ENCODE results near the gene SFT2D2.

Gene SFT2D2

DNA sequence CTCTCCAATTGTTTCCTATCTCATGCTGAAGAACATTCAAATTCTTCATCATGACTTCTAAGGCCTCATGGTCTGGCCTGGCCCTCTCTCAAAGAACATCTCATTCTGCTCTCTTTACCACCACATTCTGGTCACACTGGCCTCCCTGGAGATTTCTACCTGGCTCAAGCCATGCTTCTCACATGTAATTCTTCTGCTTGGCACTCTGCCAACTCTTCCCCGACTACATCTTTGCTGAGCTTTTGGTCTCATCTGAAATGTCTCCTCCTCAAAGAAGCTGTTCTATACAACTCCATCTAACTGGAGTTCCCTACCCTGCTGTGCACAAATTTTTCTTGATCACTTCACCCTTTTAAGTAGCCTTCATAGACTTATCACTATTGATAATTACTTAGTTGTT is 53.4 kb downstream of the SFT2D2 start:
- no peak overlapping the region for H3K4me3 ChIP-seq (ENCODE audit: low read depth, low read length)
- no peaks in the 10 kb centered on the region for H3K27me3 ChIP-seq (ENCODE audit: control insufficient read depth, insufficient read depth, low read length)
- H3K9ac ChIP-seq (ENCODE audit: low read depth, low read length), result no peak overlapping the region
- no peaks in the 10 kb centered on the region for H3K36me3 ChIP-seq (ENCODE audit: control insufficient read depth, insufficient read depth, low read length)
- H3K4me1 ChIP-seq (ENCODE audit: control insufficient read depth, insufficient read depth, low read length), result no peaks in the 10 kb centered on the region
- H3K9me3 ChIP-seq (ENCODE audit: control insufficient read depth, insufficient read depth, low read length), result no peaks in the 10 kb centered on the region

- H3K27me3 ChIP-seq (ENCODE audit: control insufficient read depth, insufficient read depth, low read length), result no peaks in the 10 kb centered on the region
- H3K4me3 ChIP-seq (ENCODE audit: low read depth, low read length), result no peak within 1 kb of the TSS
- no peak within 1 kb of the TSS for H3K9ac ChIP-seq (ENCODE audit: low read depth, low read length)
- H3K9me3 ChIP-seq (ENCODE audit: control insufficient read depth, insufficient read depth, low read length), result no peaks in the 10 kb centered on the region
- H3K36me3 ChIP-seq (ENCODE audit: control insufficient read depth, insufficient read depth, low read length), result no peaks in the 10 kb centered on the region
- H3K4me1 ChIP-seq (ENCODE audit: control insufficient read depth, insufficient read depth, low read length), result no peaks in the 10 kb centered on the region
These were observed 54.6 kb downstream of the SFT2D2 start, which contains the start of gene TBX19 for GRCh38 chr1:168280296-168280927. Gene TBX19 (plus strand): TSS chr1:168280877. CDS start chr1:168281091, 214 bp downstream.

GRCh38 chr1:168281603-168282325 is 56.0 kb downstream of the SFT2D2 start:
- peaks cover 3% of the 10 kb centered on the region for H3K4me1 ChIP-seq (ENCODE audit: control insufficient read depth, insufficient read depth, low read length)
- H3K36me3 ChIP-seq (ENCODE audit: control insufficient read depth, insufficient read depth, low read length), result no peaks in the 10 kb centered on the region
- H3K9ac ChIP-seq (ENCODE audit: low read depth, low read length), result no peak overlapping the region
- H3K27me3 ChIP-seq (ENCODE audit: control insufficient read depth, insufficient read depth, low read length), result no peaks in the 10 kb centered on the region
- no peaks in the 10 kb centered on the region for H3K9me3 ChIP-seq (ENCODE audit: control insufficient read depth, insufficient read depth, low read length)
- H3K4me3 ChIP-seq (ENCODE audit: low read depth, low read length), result no peak overlapping the region

- Histone ChIP-seq H3K9me3 (ENCODE audit: control insufficient read depth, insufficient read depth, low read length) (no peaks in the 10 kb centered on the region), H3K27me3 (ENCODE audit: control insufficient read depth, insufficient read depth, low read length) (no peaks in the 10 kb centered on the region), H3K9ac (ENCODE audit: low read depth, low read length) (no peak overlapping the region), H3K4me3 (ENCODE audit: low read depth, low read length) (no peak overlapping the region), H3K4me1 (ENCODE audit: control insufficient read depth, insufficient read depth, low read length) (peaks cover 3% of the 10 kb centered on the region), H3K36me3 (ENCODE audit: control insufficient read depth, insufficient read depth, low read length) (no peaks in the 10 kb centered on the region)
These were observed 59.7 kb downstream of the SFT2D2 start for GRCh38 chr1:168285521-168285790.

DNA sequence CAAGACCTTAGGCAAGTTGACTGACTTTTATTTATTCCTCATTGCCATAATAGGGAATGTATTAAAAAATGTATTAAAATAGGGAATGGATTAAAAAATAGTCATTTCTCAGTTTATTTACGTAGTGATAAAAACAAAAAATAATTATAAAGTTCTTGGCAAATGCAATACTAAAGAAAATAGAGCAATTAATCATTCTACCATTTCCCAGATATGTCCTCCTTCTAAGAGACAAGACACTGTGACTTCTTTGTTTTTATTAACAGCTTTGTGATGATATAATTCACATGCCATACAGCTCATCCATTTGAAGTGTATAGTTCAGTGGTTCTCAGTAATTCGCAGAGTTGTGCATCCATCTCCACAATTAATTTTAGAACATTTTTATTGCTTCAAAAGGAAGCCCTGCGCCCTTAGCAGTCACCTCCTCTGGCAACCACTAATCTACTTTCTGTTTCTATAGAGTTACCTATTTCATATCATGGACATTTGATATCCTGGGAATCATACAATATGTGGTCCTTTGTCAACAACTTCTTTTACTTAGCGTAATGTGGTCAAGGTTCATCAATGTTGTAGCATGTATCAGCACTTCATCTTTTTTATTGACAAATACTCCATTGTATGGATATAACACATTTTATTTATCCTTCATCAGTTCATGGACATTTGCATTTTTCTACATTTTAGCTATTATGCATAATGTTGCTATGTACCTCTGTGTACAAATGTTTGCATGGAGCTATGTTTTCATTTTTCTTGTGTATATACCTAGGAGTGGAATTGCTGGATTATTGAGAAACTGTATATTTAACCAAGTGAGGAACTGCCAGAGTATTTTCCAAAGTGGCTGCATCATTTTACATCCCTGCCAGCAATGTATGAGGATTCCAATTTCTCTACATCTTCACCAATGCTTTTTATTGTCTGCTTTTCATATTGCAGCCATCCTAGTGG is 60.4 kb downstream of the SFT2D2 start:
- Histone ChIP-seq H3K36me3 (ENCODE audit: control insufficient read depth, insufficient read depth, low read length) (no peaks in the 10 kb centered on the region), H3K4me1 (ENCODE audit: control insufficient read depth, insufficient read depth, low read length) (peaks cover 3% of the 10 kb centered on the region), H3K4me3 (ENCODE audit: low read depth, low read length) (no peak overlapping the region), H3K9me3 (ENCODE audit: control insufficient read depth, insufficient read depth, low read length) (no peaks in the 10 kb centered on the region), H3K27me3 (ENCODE audit: control insufficient read depth, insufficient read depth, low read length) (no peaks in the 10 kb centered on the region), H3K9ac (ENCODE audit: low read depth, low read length) (no peak overlapping the region)

GRCh38 chr1:168287237-168287664 is 61.4 kb downstream of the SFT2D2 start:
- H3K27me3 ChIP-seq (ENCODE audit: control insufficient read depth, insufficient read depth, low read length), result no peaks in the 10 kb centered on the region
- H3K4me3 ChIP-seq (ENCODE audit: low read depth, low read length), result no peak overlapping the region
- H3K9me3 ChIP-seq (ENCODE audit: control insufficient read depth, insufficient read depth, low read length), result no peaks in the 10 kb centered on the region
- H3K9ac ChIP-seq (ENCODE audit: low read depth, low read length), result no peak overlapping the region
- H3K36me3 ChIP-seq (ENCODE audit: control insufficient read depth, insufficient read depth, low read length), result no peaks in the 10 kb centered on the region
- peaks cover 3% of the 10 kb centered on the region for H3K4me1 ChIP-seq (ENCODE audit: control insufficient read depth, insufficient read depth, low read length)

DNA sequence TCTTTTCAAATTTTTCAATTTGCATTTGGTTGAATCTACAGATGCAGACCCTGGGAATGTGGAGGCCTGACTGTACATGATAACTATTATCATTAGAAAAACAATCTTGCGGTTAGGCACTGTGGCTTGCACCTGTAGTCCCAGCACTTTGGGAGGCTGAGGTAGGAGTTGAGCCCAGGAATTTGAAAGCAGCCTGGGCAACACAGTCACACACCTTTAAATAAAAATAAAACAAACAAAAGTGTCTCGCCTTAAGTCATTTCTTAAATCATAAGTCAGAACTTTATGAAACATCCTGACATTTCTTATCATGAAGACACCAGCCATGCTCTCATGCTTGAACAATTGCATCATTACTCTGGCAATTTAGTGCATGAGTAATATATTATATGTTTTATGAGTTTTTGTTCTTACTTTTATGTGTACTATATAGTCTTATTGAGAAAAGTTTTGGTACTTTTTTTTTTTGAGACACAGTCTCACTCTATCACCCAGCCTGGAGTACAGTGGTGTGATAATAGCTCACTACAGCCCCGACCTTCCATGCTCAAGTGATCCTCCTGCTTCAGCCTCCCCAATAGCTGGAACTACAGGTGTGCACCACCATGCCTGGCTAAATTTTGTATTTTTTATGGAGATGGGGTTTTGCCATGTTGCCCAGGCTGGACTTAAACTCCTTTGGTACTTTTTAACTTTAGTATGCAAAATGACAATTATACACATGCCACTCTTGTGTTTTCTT is 62.7 kb downstream of the SFT2D2 start:
- Histone ChIP-seq H3K36me3 (ENCODE audit: control insufficient read depth, insufficient read depth, low read length) (no peaks in the 10 kb centered on the region), H3K4me1 (ENCODE audit: control insufficient read depth, insufficient read depth, low read length) (peaks cover 3% of the 10 kb centered on the region), H3K27me3 (ENCODE audit: control insufficient read depth, insufficient read depth, low read length) (no peaks in the 10 kb centered on the region)

GRCh38 chr1:168291222-168291837 is 65.5 kb downstream of the SFT2D2 start:
- H3K4me3 ChIP-seq (ENCODE audit: low read depth, low read length), result no peak overlapping the region
- H3K27me3 ChIP-seq (ENCODE audit: control insufficient read depth, insufficient read depth, low read length), result no peaks in the 10 kb centered on the region
- H3K36me3 ChIP-seq (ENCODE audit: control insufficient read depth, insufficient read depth, low read length), result no peaks in the 10 kb centered on the region
- H3K4me1 ChIP-seq (ENCODE audit: control insufficient read depth, insufficient read depth, low read length), result no peaks in the 10 kb centered on the region
- no peaks in the 10 kb centered on the region for H3K9me3 ChIP-seq (ENCODE audit: control insufficient read depth, insufficient read depth, low read length)
- no peak overlapping the region for H3K9ac ChIP-seq (ENCODE audit: low read depth, low read length)

More for the DNA sequence above, 62.7 kb downstream of the SFT2D2 start:
- H3K9me3 ChIP-seq (ENCODE audit: control insufficient read depth, insufficient read depth, low read length), result no peaks in the 10 kb centered on the region
- no peak overlapping the region for H3K4me3 ChIP-seq (ENCODE audit: low read depth, low read length)
- no peak overlapping the region for H3K9ac ChIP-seq (ENCODE audit: low read depth, low read length)

DNA sequence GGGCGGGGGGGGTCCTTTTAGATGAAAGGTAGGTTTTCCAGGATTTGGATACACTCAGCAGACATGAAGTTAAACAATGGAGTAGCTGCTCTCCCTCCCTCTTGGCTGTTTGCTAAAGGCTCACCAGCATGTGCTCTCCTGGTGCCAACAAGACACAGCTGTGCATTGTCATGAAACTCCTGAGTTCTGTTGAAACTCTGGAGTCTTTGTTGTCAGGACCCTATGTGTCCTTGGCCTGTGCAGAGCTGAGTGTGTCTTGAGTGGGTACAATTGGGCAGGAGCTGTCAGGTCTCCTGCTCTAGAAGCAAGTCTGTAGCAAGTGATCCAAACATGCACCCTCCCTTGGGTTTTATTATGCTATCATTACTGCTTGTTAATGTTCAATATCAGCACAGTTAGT is 67.6 kb downstream of the SFT2D2 start:
- no peak overlapping the region for H3K4me3 ChIP-seq (ENCODE audit: low read depth, low read length)
- H3K36me3 ChIP-seq (ENCODE audit: control insufficient read depth, insufficient read depth, low read length), result no peaks in the 10 kb centered on the region
- no peaks in the 10 kb centered on the region for H3K4me1 ChIP-seq (ENCODE audit: control insufficient read depth, insufficient read depth, low read length)
- H3K9me3 ChIP-seq (ENCODE audit: control insufficient read depth, insufficient read depth, low read length), result no peaks in the 10 kb centered on the region
- H3K9ac ChIP-seq (ENCODE audit: low read depth, low read length), result no peak overlapping the region
- H3K27me3 ChIP-seq (ENCODE audit: control insufficient read depth, insufficient read depth, low read length), result no peaks in the 10 kb centered on the region

GRCh38 chr1:168295411-168296114 is 69.8 kb downstream of the SFT2D2 start:
- no peaks in the 10 kb centered on the region for H3K27me3 ChIP-seq (ENCODE audit: control insufficient read depth, insufficient read depth, low read length)
- H3K9ac ChIP-seq (ENCODE audit: low read depth, low read length), result no peak overlapping the region
- no peaks in the 10 kb centered on the region for H3K9me3 ChIP-seq (ENCODE audit: control insufficient read depth, insufficient read depth, low read length)
- no peaks in the 10 kb centered on the region for H3K4me1 ChIP-seq (ENCODE audit: control insufficient read depth, insufficient read depth, low read length)
- no peak overlapping the region for H3K4me3 ChIP-seq (ENCODE audit: low read depth, low read length)
- H3K36me3 ChIP-seq (ENCODE audit: control insufficient read depth, insufficient read depth, low read length), result no peaks in the 10 kb centered on the region
